Measurements from ENCODE around the gene RBMS1.

GRCh38 chr2:160291382-160291781 lies 202.2 kb downstream of the RBMS1 start:
- TF ChIP-seq CEBPB (IDR thresholded peaks at IDR 0.05; ENCODE audit: low read depth, low read length) = no peak
- TF ChIP-seq CTCF (conservative IDR thresholded peaks at IDR 0.05; ENCODE audit: low read depth, low read length) = no peak
- TF ChIP-seq MAZ (IDR thresholded peaks at IDR 0.05; ENCODE audit: borderline replicate concordance, low read depth, low read length) = no peak
- TF ChIP-seq POLR2A (IDR thresholded peaks at IDR 0.05; ENCODE audit: low read depth, low read length) = no peak
- TF ChIP-seq MAFK (IDR thresholded peaks at IDR 0.05; ENCODE audit: low read depth, low read length) = no peak
- TF ChIP-seq FOS (IDR thresholded peaks at IDR 0.05; ENCODE audit: low read depth, low read length) = no peak
- TF ChIP-seq RAD21 (IDR thresholded peaks at IDR 0.05; ENCODE audit: low read length) = no peak
- TF ChIP-seq BHLHE40 (IDR thresholded peaks at IDR 0.05; ENCODE audit: low read depth, low read length) = no peak
- no peak for TF ChIP-seq USF2 (IDR thresholded peaks at IDR 0.05; ENCODE audit: low read depth, low read length)
- no peak for TF ChIP-seq SMC3 (IDR thresholded peaks at IDR 0.05; ENCODE audit: low read depth, low read length)
- TF ChIP-seq ELK1 (IDR thresholded peaks at IDR 0.05; ENCODE audit: borderline replicate concordance, low read depth, low read length) = no peak
- TF ChIP-seq CHD1 (IDR thresholded peaks at IDR 0.05; ENCODE audit: low read depth, low read length) = no peak

All from IMR-90 (cell line).